PC-9 (cell line): Measurements from ENCODE around the gene PCBP1.

Source experiments
- CTCF ChIP-seq: fragments of 200-600 bp; sonication (generic); conservative IDR thresholded peaks from 2 replicates; pipeline ENCODE4 v1.6.1; 2017; ENCODE audit warnings: mixed run types, antibody characterized with exemption, mild to moderate bottlenecking, moderate library complexity
- EZH2 ChIP-seq: fragments of 200-600 bp; sonication (generic); IDR thresholded peaks from 2 replicates; pipeline ENCODE4 v1.8.0; 2017; ENCODE audit warnings: antibody characterized with exemption, low read depth

DNA sequence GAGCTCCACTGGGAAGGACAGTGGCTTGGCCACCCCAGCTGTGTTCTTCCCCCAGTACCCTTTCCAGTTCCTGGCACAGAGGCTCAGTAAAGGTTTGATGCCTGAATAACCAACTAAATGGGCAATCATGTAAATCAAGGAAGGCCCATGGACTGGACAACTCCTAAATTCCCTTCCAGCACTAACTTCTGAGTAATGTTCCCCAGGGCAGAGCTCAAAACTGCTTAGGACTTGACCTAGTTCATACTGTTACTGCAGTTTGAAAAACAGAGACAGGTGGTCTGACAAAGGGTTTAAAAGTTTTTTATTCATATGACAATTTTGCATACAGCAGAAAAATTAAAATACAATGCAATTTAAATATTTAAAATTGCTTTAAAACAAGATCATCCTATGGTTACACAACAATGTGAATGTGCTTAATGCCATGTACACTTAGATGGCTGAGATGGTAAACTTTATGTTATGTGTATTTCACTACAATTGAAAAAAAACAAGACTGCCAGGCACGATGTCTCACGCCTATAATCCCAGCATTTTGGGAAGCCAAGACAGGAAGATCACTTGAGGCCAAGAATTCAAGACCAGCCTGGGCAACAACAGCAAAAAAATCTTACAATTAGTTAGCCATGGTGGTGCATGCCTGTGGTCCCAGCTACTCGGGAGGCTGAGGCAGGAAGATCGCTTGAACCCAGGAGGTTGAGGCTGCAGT, 26.2 kb downstream of the PCBP1 start:
- TF ChIP-seq CTCF (no peak), EZH2 (no peak)
